GM10266 (cell line): Measurements from ENCODE around the gene DYNC1I2.

Source experiments
- DNase-seq: peaks from one replicate; pipeline ENCODE4 v3.0.0; 2012; ENCODE audit errors: extremely low spot score
- CTCF ChIP-seq: IDR thresholded peaks from 2 replicates; pipeline ENCODE4 v1.5.1; 2012; ENCODE audit warnings: mild to moderate bottlenecking, low read depth; ENCODE audit not compliant: control insufficient read depth, insufficient read depth; ENCODE audit errors: missing control alignments

The DYNC1I2 gene

DNA sequence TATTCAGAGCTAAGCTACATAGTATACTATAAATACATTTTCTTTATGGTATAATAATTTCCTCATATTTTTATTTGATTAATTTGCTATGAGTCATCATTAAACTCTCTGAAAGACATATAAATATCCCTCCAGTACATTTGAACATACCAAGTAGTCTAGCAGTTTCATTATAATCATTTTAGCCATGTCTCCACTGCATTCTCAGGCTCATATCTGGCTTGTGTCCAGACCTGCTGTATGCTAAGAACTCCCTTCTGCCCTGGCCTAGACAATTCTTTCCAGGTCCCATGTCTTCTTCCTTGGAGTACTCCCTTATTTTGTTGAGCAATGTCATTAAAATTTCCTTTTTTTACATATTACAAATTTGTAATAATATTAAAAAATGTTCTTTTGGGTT is 16.6 kb upstream of the DYNC1I2 start:
- no peak for TF ChIP-seq CTCF
- no peak for DNase-seq

DNA sequence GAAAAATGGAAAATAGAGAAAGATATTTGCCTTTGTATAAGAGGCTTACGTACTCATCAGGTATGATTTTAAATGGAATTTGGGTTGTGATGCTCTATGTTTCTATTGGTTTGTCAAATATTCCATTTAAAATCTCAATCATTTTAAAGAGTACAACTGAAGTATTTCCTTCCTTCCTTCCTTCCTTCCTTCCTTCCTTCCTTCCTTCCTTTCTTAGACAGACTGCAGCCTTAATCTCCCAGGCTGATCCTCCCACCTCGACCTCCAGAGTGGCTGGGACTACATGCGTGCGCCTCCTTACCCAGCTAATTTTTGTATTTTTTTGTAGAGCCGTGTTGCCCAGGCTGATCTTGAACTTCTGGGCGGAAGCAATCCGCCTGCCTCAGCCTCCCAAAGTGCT is 15.4 kb upstream of the DYNC1I2 start:
- TF ChIP-seq CTCF = no peak
- DNase-seq = no peak

GRCh38 chr2:171673905-171674304 is 13.4 kb upstream of the DYNC1I2 start:
- no peak for TF ChIP-seq CTCF
- DNase-seq = no peak

GRCh38 chr2:171675810-171676345 is 11.4 kb upstream of the DYNC1I2 start:
- TF ChIP-seq CTCF = no peak
- no peak for DNase-seq

GRCh38 chr2:171678619-171679018 is 8.7 kb upstream of the DYNC1I2 start:
- TF ChIP-seq CTCF = no peak
- no peak for DNase-seq

- DNase-seq = peak; percentile 14
- TF ChIP-seq CTCF = no peak
These were observed 828 bp downstream of the DYNC1I2 start for GRCh38 chr2:171688129-171688465.

DNA sequence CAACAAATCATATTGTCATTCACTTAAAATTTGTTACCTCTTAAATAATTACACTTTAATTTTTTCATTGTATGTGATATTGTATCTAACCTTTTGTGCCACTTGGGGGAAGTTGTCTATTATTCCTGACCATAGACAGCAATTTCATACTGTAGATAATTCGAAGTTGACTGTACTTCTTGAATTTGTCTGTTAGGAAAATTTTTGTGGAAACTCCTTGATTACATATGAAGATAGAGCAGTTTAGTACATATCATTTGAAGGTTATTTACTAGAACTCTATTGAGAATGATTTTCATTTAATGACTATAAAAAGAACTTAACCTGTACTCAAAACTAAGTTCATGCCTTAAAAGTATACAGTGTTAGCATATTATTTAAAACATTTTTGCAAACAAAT is 5.1 kb downstream of the DYNC1I2 start:
- DNase-seq = no peak
- TF ChIP-seq CTCF = no peak
